HepG2 (cell line): ENCODE data around the gene NGFR. TPM values are rescaled to one million over a fixed set of nuclear protein-coding genes. Genes with fewer than 3 reads are reported as not detected.
"Not testable (repeated sequence)": the region's sequence is repeated elsewhere in the genome, so short reads cannot be mapped to it uniquely, and the experiment has no call there.

ENCODE experiments used
- ATAC-seq: fragments of 200-7000 bp; cut with Tn5 transposase; 3 replicates; pipeline ENCODE4 v1.9.1; 2020; ENCODE audit warnings: mild to moderate bottlenecking, moderate library complexity
- BruUV-seq: library from RNA; stranded (reverse); fragments of 400-500 nt; replicated peaks from 2 replicates; lab custom pipeline; 2021; lab: Mats Ljungman, UMichigan
- CTCF ChIA-PET: fragments of 300-600 bp; formaldehyde crosslinking; extraction: SDS; loops from one replicate; lab custom pipeline; 2021; ENCODE audit warnings: low total read pairs, inconsistent platforms, low intra/inter-chr PET ratio; lab: Yijun Ruan, JAX
- POLR2A ChIA-PET: fragments of 350-600 bp; sonication (Branson Sonifier 250); formaldehyde crosslinking; loops from one replicate; lab custom pipeline; 2020; ENCODE audit warnings: antibody characterized with exemption, inconsistent platforms; lab: Yijun Ruan, JAX
- DNase-seq: peaks from one replicate; pipeline ENCODE4 v3.0.0-alpha.2; 2015; ENCODE audit warnings: low spot score
- FAIRE-seq: peaks from 3 replicates; lab custom pipeline; 2011; peaks lifted over from hg19 to GRCh38; lab: Jason Lieb, UNC
- H2AFZ ChIP-seq: one replicate; pipeline ENCODE4 v1.6.1; 2011; ENCODE audit warnings: low read length, inconsistent platforms
- H3K27ac ChIP-seq: fragments of 300-600 bp; 3 replicates; pipeline ENCODE4 v1.8.0; 2011; ENCODE audit warnings: mixed run types, mild to moderate bottlenecking, mixed read lengths, low read length, inconsistent platforms; ENCODE audit not compliant: insufficient read depth; ENCODE audit errors: extremely low read length
- H3K27me3 ChIP-seq, 2 experiments: fragments of 200-600 bp in 1 of 2; 2 replicates in 1 of 2; 3 replicates in 1 of 2; pipeline versions ENCODE4 v1.6.0 to v1.8.0; 2011; ENCODE audit warnings: low read length in 2 of 2, mild to moderate bottlenecking in 2 of 2, moderate library complexity in 2 of 2, inconsistent platforms in 1 of 2; ENCODE audit not compliant: insufficient read depth in 2 of 2, control insufficient read depth in 1 of 2
- H3K36me3 ChIP-seq, 2 experiments: fragments of 200-600 bp in 1 of 2; replicated peaks in 1 of 2; 2 replicates in 1 of 2; 3 replicates in 1 of 2; pipeline versions ENCODE4 v1.5.1 to v1.8.0; 2011; ENCODE audit warnings: low read length in 2 of 2, inconsistent platforms in 1 of 2; ENCODE audit not compliant: insufficient read depth in 2 of 2, control insufficient read depth in 1 of 2
- H3K4me1 ChIP-seq: 2 replicates; pipeline ENCODE4 v1.5.1; 2012; ENCODE audit warnings: low read length, inconsistent platforms; ENCODE audit not compliant: insufficient read depth
- H3K4me2 ChIP-seq: 2 replicates; pipeline ENCODE4 v1.6.0; 2011; ENCODE audit warnings: low read depth, low read length, inconsistent platforms
- H3K4me3 ChIP-seq, 3 experiments: fragments of 200-600 bp in 1 of 3; sonication (generic), shearing (Covaris generic) in 1 of 3; replicated peaks in 1 of 3; 2 replicates each; pipeline ENCODE4 v1.5.1; 2011 to 2016; ENCODE audit warnings: low read length in 3 of 3, inconsistent platforms in 2 of 3, low read depth in 2 of 3, mild to moderate bottlenecking in 2 of 3, control low read depth in 1 of 3, mixed read lengths in 1 of 3; ENCODE audit not compliant: insufficient read depth in 1 of 3
- H3K79me2 ChIP-seq: one replicate; pipeline ENCODE4 v1.6.1; 2011; ENCODE audit warnings: low read length, inconsistent platforms; ENCODE audit not compliant: insufficient read depth
- H3K9ac ChIP-seq: 2 replicates; pipeline ENCODE4 v1.6.0; 2011; ENCODE audit warnings: mild to moderate bottlenecking, low read depth, low read length, inconsistent platforms; ENCODE audit not compliant: insufficient read depth
- H3K9me3 ChIP-seq: 2 replicates; pipeline ENCODE4 v1.5.1; 2012; ENCODE audit warnings: mild to moderate bottlenecking, low read length
- H4K20me1 ChIP-seq: 2 replicates; pipeline ENCODE4 v1.6.0; 2011; ENCODE audit warnings: inconsistent platforms, mild to moderate bottlenecking, low read length, moderate library complexity; ENCODE audit not compliant: insufficient read depth
- ATF5 ChIP-seq: sonication (generic); formaldehyde crosslinking; IDR thresholded peaks from 2 replicates; pipeline ENCODE4 v1.4.0; 2020; ENCODE audit warnings: mild to moderate bottlenecking, low read depth, missing genetic modification reagents
- HOXA7 ChIP-seq: sonication (generic); formaldehyde crosslinking; IDR thresholded peaks from 2 replicates; pipeline ENCODE4 v1.8.1; 2022; ENCODE audit warnings: mild to moderate bottlenecking, missing genetic modification reagents, moderate library complexity
- IKZF5 ChIP-seq: IDR thresholded peaks from 2 replicates; pipeline ENCODE4 v1.6.1; 2018; ENCODE audit warnings: missing genetic modification reagents, mild to moderate bottlenecking, missing compliant biosample characterization
- IRX3 ChIP-seq: sonication (generic); formaldehyde crosslinking; IDR thresholded peaks from 2 replicates; pipeline ENCODE4 v1.8.1; 2023; ENCODE audit warnings: mild to moderate bottlenecking, low read depth, missing genetic modification reagents, borderline replicate concordance
- NCOA1 ChIP-seq: sonication (generic); formaldehyde crosslinking; IDR thresholded peaks from 2 replicates; pipeline ENCODE4 v1.9.0; 2021; ENCODE audit warnings: missing genetic modification reagents
- PAXIP1 ChIP-seq: sonication (generic); formaldehyde crosslinking; conservative IDR thresholded peaks from 2 replicates; pipeline ENCODE4 v1.4.0; 2020; ENCODE audit warnings: mild to moderate bottlenecking, missing genetic modification reagents, moderate library complexity
- SALL2 ChIP-seq: sonication (generic); formaldehyde crosslinking; IDR thresholded peaks from 2 replicates; pipeline ENCODE4 v1.8.1; 2023; ENCODE audit warnings: mild to moderate bottlenecking, missing genetic modification reagents, inconsistent platforms
- SNAPC4 ChIP-seq: sonication (generic); formaldehyde crosslinking; IDR thresholded peaks from 2 replicates; pipeline ENCODE4 v1.4.0; 2020; ENCODE audit warnings: mild to moderate bottlenecking, missing genetic modification reagents
- ZMYM2 ChIP-seq: sonication (generic); formaldehyde crosslinking; IDR thresholded peaks from 2 replicates; pipeline ENCODE4 v1.8.0; 2022; ENCODE audit warnings: mild to moderate bottlenecking, missing genetic modification reagents
- ZNF337 ChIP-seq: sonication (generic); formaldehyde crosslinking; IDR thresholded peaks from 2 replicates; pipeline ENCODE4 v1.5.1; 2020; ENCODE audit warnings: missing genetic modification reagents, low read depth, mild to moderate bottlenecking, borderline replicate concordance
- ZNF501 ChIP-seq: sonication (generic); formaldehyde crosslinking; IDR thresholded peaks from 2 replicates; pipeline ENCODE4 v1.5.1; 2020; ENCODE audit warnings: mild to moderate bottlenecking, moderate library complexity, missing genetic modification reagents
- WGBS: methylation state at CpG from one replicate; pipeline ENCODE4 v1.1.6; 2017; ENCODE audit warnings: low lambda C conversion rate; 5-methylcytosine and 5-hydroxymethylcytosine counted together
- in situ Hi-C: cut with HindIII; loops from 2 replicates; pipeline ENCODE4 v1.10.0; 2017; ENCODE audit warnings: low pct_unique_long_range_greater_than_20kb; ENCODE audit not compliant: extremely low pct_ligation_motif_present
- intact Hi-C: fragments of 100-400 bp; cut with micrococcal nuclease; formaldehyde crosslinking; loops from one replicate; pipeline ENCODE4 v1.10.0; 2022; ENCODE audit not compliant: unreplicated experiment
- polyA plus RNA-seq, 8 experiments: library from polyadenylated mRNA; depleted of rRNA in 3 of 8; stranded (reverse) in 7 of 8; unstranded in 1 of 8; fragments of >200 nt; fragmentation: Illumina TruSeq in 4 of 8; extraction: Trizol in 4 of 8; gene quantifications; 2 replicates each; pipeline versions ENCODE4 v1.2.1 to v1.2.3, GENCODE V29; 2011 to 2016; ENCODE audit warnings: low read depth in 4 of 8, missing spikeins in 1 of 8, mixed read lengths in 1 of 8; ENCODE audit not compliant: insufficient read depth in 1 of 8
- total RNA-seq, 5 experiments: library from RNA; depleted of rRNA; stranded (reverse); fragments of >200 nt; fragmentation: Illumina TruSeq; extraction: Trizol; gene quantifications; 2 replicates each; pipeline ENCODE4 v1.2.3, GENCODE V29; 2016; ENCODE audit warnings: low read depth in 1 of 5

NGFR gene
- total and polyA plus RNA-seq, 2 of the 13 experiments (the other 11 are each of a cell fraction or from before 2014, with no cell fraction given), result 1.1 to 1.8 TPM

- no peak for TF ChIP-seq PAXIP1 (CRISPR knock-in tag)
- no peak for TF ChIP-seq SALL2
- TF ChIP-seq ZNF501, result no peak
- TF ChIP-seq ATF5 (CRISPR knock-in tag), result no peak
- no peak for TF ChIP-seq IKZF5
- TF ChIP-seq HOXA7 (CRISPR knock-in tag), result no peak
- TF ChIP-seq ZMYM2 (CRISPR knock-in tag), result no peak
- no peak for TF ChIP-seq SNAPC4 (CRISPR knock-in tag)
- no peak for TF ChIP-seq IRX3 (CRISPR knock-in tag)
- TF ChIP-seq NCOA1 (CRISPR knock-in tag), result no peak
- no peak for TF ChIP-seq ZNF337
Observed at GRCh38 chr17:49502254-49502653, 7.2 kb downstream of the NGFR start (continued).

GRCh38 chr17:49502680-49503079 lies 7.6 kb downstream of the NGFR start:
- H3K9ac ChIP-seq, H2AFZ ChIP-seq, intact Hi-C loops, FAIRE-seq, H3K4me2 ChIP-seq, H3K4me3 ChIP-seq, H3K36me3 ChIP-seq, CTCF ChIA-PET, H3K9me3 ChIP-seq, DNase-seq, H4K20me1 ChIP-seq, in situ Hi-C loops, BruUV-seq, H3K79me2 ChIP-seq, H3K27ac ChIP-seq, ATAC-seq: not testable (repeated sequence)
- POLR2A ChIA-PET, result interaction anchor here (0.9 to 1.5 kb wide), 2 partner anchors 12 to 13 kb away, joined by 4 to 5 read pairs; no protein-coding TSS in a partner anchor
- 7% methylated on average over 4 of the region's 5 CpGs for WGBS
- Histone ChIP-seq H3K27me3 (peaks cover 6 to 70% of the 10 kb centered on the region in 2 experiments; a peak in 4 of 5 replicates), H3K4me1 (peaks cover 24% of the 10 kb centered on the region)
